ENCODE measurements around the gene KIF20A.
"Not testable (repeated sequence)": the region's sequence is repeated elsewhere in the genome, so short reads cannot be mapped to it uniquely, and the experiment has no call there.

Gene KIF20A

GRCh38 chr5:138178516-138179276, at the start of gene KIF20A, which contains the start of gene BRD8:
TSS of gene KIF20A (plus strand) at chr5:138179112. CDS start at chr5:138179681, 569 bp downstream.
TSS of gene BRD8 (minus strand) at chr5:138178630. CDS start at chr5:138178614, 16 bp downstream.
- peak; percentile 92 for TF ChIP-seq POLR2A (IDR thresholded peaks at IDR 0.05; ENCODE audit: low read depth, low read length)
- FAIRE-seq = no peak
- peak; percentile 73 for DNase-seq (ENCODE audit: insufficient read length, low spot score)

GRCh38 chr5:138129347-138129746, 49.6 kb upstream of the KIF20A start:
- DNase-seq (ENCODE audit: insufficient read length, low spot score) = no peak
- no peak for FAIRE-seq
- TF ChIP-seq POLR2A (IDR thresholded peaks at IDR 0.05; ENCODE audit: low read depth, low read length) = no peak

GRCh38 chr5:138132543-138132942, 46.4 kb upstream of the KIF20A start:
- no peak for TF ChIP-seq POLR2A (IDR thresholded peaks at IDR 0.05; ENCODE audit: low read depth, low read length)
- no peak for DNase-seq (ENCODE audit: insufficient read length, low spot score)
- no peak for FAIRE-seq

- no peak for TF ChIP-seq POLR2A (IDR thresholded peaks at IDR 0.05; ENCODE audit: low read depth, low read length)
- FAIRE-seq = no peak
- no peak for DNase-seq (ENCODE audit: insufficient read length, low spot score)
Measured at GRCh38 chr5:138138949-138139780, 39.7 kb upstream of the KIF20A start, which contains the start of gene NME5. TSS of gene NME5 (minus strand) at chr5:138139428. CDS start at chr5:138138780, 648 bp downstream.

- no peak for DNase-seq (ENCODE audit: insufficient read length, low spot score)
- FAIRE-seq = no peak
- TF ChIP-seq POLR2A (IDR thresholded peaks at IDR 0.05; ENCODE audit: low read depth, low read length) = no peak
Measured at GRCh38 chr5:138139781-138140090, 39.2 kb upstream of the KIF20A start.

GRCh38 chr5:138140268-138140667, 38.6 kb upstream of the KIF20A start:
- no peak for TF ChIP-seq POLR2A (IDR thresholded peaks at IDR 0.05; ENCODE audit: low read depth, low read length)
- FAIRE-seq (no peak), DNase-seq (ENCODE audit: insufficient read length, low spot score) (no peak)

- no peak for TF ChIP-seq POLR2A (IDR thresholded peaks at IDR 0.05; ENCODE audit: low read depth, low read length)
- no peak for FAIRE-seq
- no peak for DNase-seq (ENCODE audit: insufficient read length, low spot score)
Measured at GRCh38 chr5:138141734-138142133, 37.2 kb upstream of the KIF20A start.

- FAIRE-seq; DNase-seq (ENCODE audit: insufficient read length, low spot score): not testable (repeated sequence)
Measured at GRCh38 chr5:138143578-138143977, 35.3 kb upstream of the KIF20A start.

- FAIRE-seq = peak; percentile 97
- TF ChIP-seq POLR2A (IDR thresholded peaks at IDR 0.05; ENCODE audit: low read depth, low read length) = no peak
- DNase-seq (ENCODE audit: insufficient read length, low spot score) = no peak
Measured at GRCh38 chr5:138148811-138149210, 30.1 kb upstream of the KIF20A start.

GRCh38 chr5:138149530-138149929, 29.4 kb upstream of the KIF20A start:
- TF ChIP-seq POLR2A (IDR thresholded peaks at IDR 0.05; ENCODE audit: low read depth, low read length) = no peak
- DNase-seq (ENCODE audit: insufficient read length, low spot score) = peak; percentile 33
- no peak for FAIRE-seq

- DNase-seq (ENCODE audit: insufficient read length, low spot score); FAIRE-seq: not testable (repeated sequence)
Measured at GRCh38 chr5:138155977-138156376, 22.9 kb upstream of the KIF20A start.

- no peak for TF ChIP-seq POLR2A (IDR thresholded peaks at IDR 0.05; ENCODE audit: low read depth, low read length)
Measured at GRCh38 chr5:138157626-138158025, 21.3 kb upstream of the KIF20A start.

GRCh38 chr5:138159666-138160065, 19.2 kb upstream of the KIF20A start:
- DNase-seq (ENCODE audit: insufficient read length, low spot score) (no peak), FAIRE-seq (no peak)
- TF ChIP-seq POLR2A (IDR thresholded peaks at IDR 0.05; ENCODE audit: low read depth, low read length) = no peak

More at GRCh38 chr5:138157626-138158025, 21.3 kb upstream of the KIF20A start:
- DNase-seq (ENCODE audit: insufficient read length, low spot score) (no peak), FAIRE-seq (no peak)

- FAIRE-seq = no peak
Measured at GRCh38 chr5:138160706-138161105, 18.2 kb upstream of the KIF20A start.

GRCh38 chr5:138163721-138164120, 15.2 kb upstream of the KIF20A start:
- DNase-seq (ENCODE audit: insufficient read length, low spot score) = no peak
- TF ChIP-seq POLR2A (IDR thresholded peaks at IDR 0.05; ENCODE audit: low read depth, low read length) = no peak
- no peak for FAIRE-seq

More at GRCh38 chr5:138160706-138161105, 18.2 kb upstream of the KIF20A start:
- TF ChIP-seq POLR2A (IDR thresholded peaks at IDR 0.05; ENCODE audit: low read depth, low read length) = no peak
- DNase-seq (ENCODE audit: insufficient read length, low spot score) = no peak
